NCI-H1105 treated with DMSO at 0.1 percent for 48 hours (cell line): ENCODE measurements around the gene PLA2G4E.

ENCODE experiments used
- DNase-seq: peaks from one replicate; lab custom pipeline; 2025; lab: John Stamatoyannopoulos, UW

The PLA2G4E gene

GRCh38 chr15:41954036-41954435 lies 66.8 kb downstream of the PLA2G4E start:
- DNase-seq: no peak

- no peak for DNase-seq
These were observed 68.8 kb downstream of the PLA2G4E start for GRCh38 chr15:41952013-41952563.

GRCh38 chr15:41951571-41951970 lies 69.3 kb downstream of the PLA2G4E start:
- DNase-seq: no peak

- no peak for DNase-seq
These were observed 70.4 kb downstream of the PLA2G4E start for GRCh38 chr15:41950489-41950888.

GRCh38 chr15:41950127-41950483 lies 70.7 kb downstream of the PLA2G4E start:
- no peak for DNase-seq

GRCh38 chr15:41949401-41950126 lies 71.3 kb downstream of the PLA2G4E start:
- DNase-seq: no peak

- no peak for DNase-seq
These were observed 72.4 kb downstream of the PLA2G4E start for GRCh38 chr15:41948490-41948889.

- DNase-seq: no peak
These were observed 73.9 kb downstream of the PLA2G4E start for GRCh38 chr15:41946970-41947369.

GRCh38 chr15:41945731-41946130 lies 75.1 kb downstream of the PLA2G4E start:
- DNase-seq: no peak

- DNase-seq: no peak
These were observed 75.6 kb downstream of the PLA2G4E start for GRCh38 chr15:41945221-41945620.

GRCh38 chr15:41944313-41944940 lies 76.4 kb downstream of the PLA2G4E start:
- no peak for DNase-seq

GRCh38 chr15:41943543-41944312 lies 77.1 kb downstream of the PLA2G4E start:
- DNase-seq: no peak

GRCh38 chr15:41942886-41943285 lies 78.0 kb downstream of the PLA2G4E start:
- DNase-seq: no peak

GRCh38 chr15:41941644-41942415 lies 79.0 kb downstream of the PLA2G4E start:
- no peak for DNase-seq

- no peak for DNase-seq
These were observed 80.4 kb downstream of the PLA2G4E start for GRCh38 chr15:41940441-41940857.

- no peak for DNase-seq
These were observed 80.9 kb downstream of the PLA2G4E start for GRCh38 chr15:41939986-41940385.

GRCh38 chr15:41937568-41937923 lies 83.3 kb downstream of the PLA2G4E start:
- no peak for DNase-seq

- DNase-seq: no peak
These were observed 83.9 kb downstream of the PLA2G4E start for GRCh38 chr15:41936649-41937567.

GRCh38 chr15:41936155-41936554 lies 84.7 kb downstream of the PLA2G4E start:
- DNase-seq: no peak

GRCh38 chr15:41935566-41936020 lies 85.2 kb downstream of the PLA2G4E start:
- DNase-seq: no peak

- no peak for DNase-seq
These were observed 86.0 kb downstream of the PLA2G4E start for GRCh38 chr15:41934843-41935242.
